Measurements from ENCODE around the gene PTHLH. TPM values are rescaled to one million over a fixed set of nuclear protein-coding genes. Genes with fewer than 3 reads are reported as not detected.

Gene PTHLH
- total and polyA plus RNA-seq, 2 donors (not counting 3 experiments of a cell fraction or from before 2014, with no cell fraction given) = 0.60 to 0.65 TPM

- Histone ChIP-seq H3K4me3 (replicated peaks in 1 of 3; ENCODE audit: insufficient read depth in 1 of 3, low read depth in 1 of 3, low read length in 3 of 3) (no peak overlapping the region), H3K27ac (ENCODE audit: insufficient read depth, low read depth, low read length) (no peak overlapping the region), H3K27me3 (ENCODE audit: control insufficient read depth in 2 of 2, insufficient read depth in 2 of 2, low read length in 2 of 2) (no peaks in the 10 kb centered on the region), H3K9me1 (replicated peaks; ENCODE audit: control insufficient read depth, extremely low read depth, insufficient read depth, low read length) (no peaks in the 10 kb centered on the region), H3K79me2 (ENCODE audit: control insufficient read depth, insufficient read depth, low read length) (no peaks in the 10 kb centered on the region), H3K4me2 (ENCODE audit: insufficient read depth, low read length) (no peak overlapping the region), H4K20me1 (replicated peaks; ENCODE audit: control insufficient read depth, extremely low read depth, insufficient read depth, low read length) (no peaks in the 10 kb centered on the region), H2AFZ (ENCODE audit: low read depth, low read length) (no peak overlapping the region), H3K36me3 (ENCODE audit: control insufficient read depth in 2 of 2, extremely low read depth in 1 of 2, insufficient read depth in 2 of 2, low read length in 2 of 2) (no peaks in the 10 kb centered on the region), H3K9me3 (replicated peaks; ENCODE audit: control insufficient read depth, insufficient read depth, low read length) (no peaks in the 10 kb centered on the region), H3K4me1 (ENCODE audit: control insufficient read depth, extremely low read depth, insufficient read depth, low read length) (no peaks in the 10 kb centered on the region), H3K9ac (replicated peaks; ENCODE audit: extremely low read depth, insufficient read depth, low read length) (no peak overlapping the region)
- intact Hi-C loops (cut with micrococcal nuclease) (no loop called here), dilution Hi-C loops (cut with MboI; ENCODE audit: extremely low pct_ligation_motif_present, low sequenced_read_pairs) (no loop called here)
- CTCF ChIA-PET = no interaction called here
- BruUV-seq (replicated peaks) = no TSS peak
- DNase-seq (ENCODE audit: low read depth, low spot score) (no peak), FAIRE-seq (no peak)
- TF ChIP-seq MAX (IDR thresholded peaks at IDR 0.05; ENCODE audit: insufficient read depth, insufficient read length) = no peak
- no peak for TF ChIP-seq POLR2A (IDR thresholded peaks at IDR 0.05; ENCODE audit: low read depth, low read length)
- TF ChIP-seq FOS (IDR thresholded peaks at IDR 0.05; ENCODE audit: borderline replicate concordance, insufficient read depth, low read length) = no peak
- TF ChIP-seq POLR2AphosphoS5 (IDR thresholded peaks at IDR 0.05; ENCODE audit: insufficient read depth, low read depth, low read length) = no peak
- TF ChIP-seq CTCF (IDR thresholded peaks at IDR 0.05; ENCODE audit: extremely low read depth in 1 of 2, insufficient read depth in 1 of 2, low read depth in 1 of 2, low read length in 2 of 2) = no peak
- TF ChIP-seq JUN (IDR thresholded peaks at IDR 0.05; ENCODE audit: borderline replicate concordance, insufficient read depth, insufficient read length, low read depth) = no peak
- TF ChIP-seq GATA2 (IDR thresholded peaks at IDR 0.05; ENCODE audit: insufficient read depth, insufficient read length, low read depth, low read length) = no peak
- TF ChIP-seq EZH2 (IDR thresholded peaks at IDR 0.05; ENCODE audit: borderline replicate concordance, low read depth, low read length, severe bottlenecking) = no peak
- no peak for TF ChIP-seq MYC (IDR thresholded peaks at IDR 0.05; ENCODE audit: low read depth, low read length)
- POLR2A ChIA-PET = no interaction called here
Measured at GRCh38 chr12:27911397-27911796, 61.1 kb downstream of the PTHLH start.

Small RNAs within 50 kb of the gene (small RNA-seq; reads per million reads assigned to genes)
- gene AC008011.1 (ENCODE audit: insufficient read depth, insufficient read length, low read depth, low replicate concordance) = not detected

Other genes with a start within 250 kb of the PTHLH start
- 36.2 and 36.5 TPM in 2 replicates for gene KLHL42, start 192.5 kb downstream of the PTHLH start, total RNA-seq
- 20.1 and 22.2 TPM in 2 replicates for gene KLHL42, start 192.5 kb downstream of the PTHLH start, polyA plus RNA-seq
- gene MANSC4, start 192.5 kb downstream of the PTHLH start, total RNA-seq = 0.65 TPM in 1 of 2 replicates, not detected in the other
- gene MANSC4, start 192.5 kb downstream of the PTHLH start, polyA plus RNA-seq = 0.11 TPM in 1 of 2 replicates, not detected in the other
- 9.9 and 10.5 TPM in 2 replicates for gene CCDC91, start 217.7 kb upstream of the PTHLH start, total RNA-seq
- 3.3 and 3.8 TPM in 2 replicates for gene CCDC91, start 217.7 kb upstream of the PTHLH start, polyA plus RNA-seq